IPS-18a (cell line): Measurements from ENCODE around the gene SNRPD3.

Experiments
- H3K27ac ChIP-seq: one replicate; pipeline ENCODE4 v1.5.1; 2013; ENCODE audit warnings: low read length
- H3K27me3 ChIP-seq: one replicate; pipeline ENCODE4 v1.6.1; 2013; ENCODE audit warnings: mild to moderate bottlenecking, low read length; ENCODE audit not compliant: control insufficient read depth, insufficient read depth
- H3K36me3 ChIP-seq: one replicate; pipeline ENCODE4 v1.6.1; 2013; ENCODE audit warnings: low read depth, low read length; ENCODE audit not compliant: control insufficient read depth
- H3K4me1 ChIP-seq: one replicate; pipeline ENCODE4 v1.6.1; 2013; ENCODE audit warnings: low read depth, low read length; ENCODE audit not compliant: control insufficient read depth
- H3K4me3 ChIP-seq: one replicate; pipeline ENCODE4 v1.5.1; 2013; ENCODE audit warnings: low read length
- H3K9ac ChIP-seq: one replicate; pipeline ENCODE4 v1.6.1; 2013; ENCODE audit warnings: mild to moderate bottlenecking, low read length, moderate library complexity
- H3K9me3 ChIP-seq: one replicate; pipeline ENCODE4 v1.6.1; 2013; ENCODE audit warnings: low read depth, low read length; ENCODE audit not compliant: control insufficient read depth

The SNRPD3 gene

GRCh38 chr22:24554313-24555164, 1.3 kb upstream of the SNRPD3 start, which contains the start of gene GUCD1:
TSS of gene GUCD1 (minus strand) at chr22:24555138. CDS start at chr22:24554991, 147 bp downstream.
- H3K4me3 ChIP-seq: peak within 1 kb of the TSS; percentile 93

GRCh38 chr22:24559471-24559870, 3.7 kb downstream of the SNRPD3 start:
- Histone ChIP-seq H3K27ac (no peak overlapping the region), H3K27me3 (no peaks in the 10 kb centered on the region), H3K9me3 (no peaks in the 10 kb centered on the region), H3K4me1 (peaks cover 6% of the 10 kb centered on the region), H3K4me3 (no peak overlapping the region), H3K9ac (no peak overlapping the region), H3K36me3 (peaks cover 57% of the 10 kb centered on the region)

More at GRCh38 chr22:24554313-24555164, 1.3 kb upstream of the SNRPD3 start, which contains the start of gene GUCD1:
- H3K27ac ChIP-seq: peak within 1 kb of the TSS; percentile 92
- H3K36me3 ChIP-seq: peaks cover 28% of the 10 kb centered on the region
- H3K4me1 ChIP-seq: peaks cover 13% of the 10 kb centered on the region
- H3K27me3 ChIP-seq: no peaks in the 10 kb centered on the region
- H3K9ac ChIP-seq: peak within 1 kb of the TSS; percentile 97
- H3K9me3 ChIP-seq: no peaks in the 10 kb centered on the region

- no peak overlapping the region for H3K27ac ChIP-seq
- no peaks in the 10 kb centered on the region for H3K9me3 ChIP-seq
- no peak overlapping the region for H3K9ac ChIP-seq
- no peak overlapping the region for H3K4me3 ChIP-seq
- no peaks in the 10 kb centered on the region for H3K4me1 ChIP-seq
- H3K36me3 ChIP-seq: peaks cover 68% of the 10 kb centered on the region
- no peaks in the 10 kb centered on the region for H3K27me3 ChIP-seq
These were observed 7.4 kb downstream of the SNRPD3 start for GRCh38 chr22:24563246-24563645.

GRCh38 chr22:24564376-24565058, 8.7 kb downstream of the SNRPD3 start:
- Histone ChIP-seq H3K36me3 (peaks cover 63% of the 10 kb centered on the region), H3K9ac (no peak overlapping the region)

GRCh38 chr22:24565077-24565476, 9.3 kb downstream of the SNRPD3 start:
- H3K9me3 ChIP-seq: no peaks in the 10 kb centered on the region
- peaks cover 65% of the 10 kb centered on the region for H3K36me3 ChIP-seq
- no peaks in the 10 kb centered on the region for H3K4me1 ChIP-seq
- no peaks in the 10 kb centered on the region for H3K27me3 ChIP-seq
- no peak overlapping the region for H3K27ac ChIP-seq
- no peak overlapping the region for H3K4me3 ChIP-seq
- H3K9ac ChIP-seq: no peak overlapping the region

More at GRCh38 chr22:24564376-24565058, 8.7 kb downstream of the SNRPD3 start:
- Histone ChIP-seq H3K9me3 (no peaks in the 10 kb centered on the region), H3K27ac (no peak overlapping the region), H3K4me3 (no peak overlapping the region), H3K4me1 (no peaks in the 10 kb centered on the region), H3K27me3 (no peaks in the 10 kb centered on the region)

GRCh38 chr22:24566899-24567511, 11.2 kb downstream of the SNRPD3 start:
- no peaks in the 10 kb centered on the region for H3K9me3 ChIP-seq
- H3K4me3 ChIP-seq: no peak overlapping the region
- H3K9ac ChIP-seq: no peak overlapping the region
- peaks cover 71% of the 10 kb centered on the region for H3K36me3 ChIP-seq
- no peaks in the 10 kb centered on the region for H3K27me3 ChIP-seq
- no peak overlapping the region for H3K27ac ChIP-seq
- no peaks in the 10 kb centered on the region for H3K4me1 ChIP-seq

GRCh38 chr22:24567668-24568067, 11.9 kb downstream of the SNRPD3 start:
- no peaks in the 10 kb centered on the region for H3K27me3 ChIP-seq
- H3K9ac ChIP-seq: no peak overlapping the region
- H3K9me3 ChIP-seq: no peaks in the 10 kb centered on the region
- peaks cover 74% of the 10 kb centered on the region for H3K36me3 ChIP-seq
- H3K27ac ChIP-seq: no peak overlapping the region
- H3K4me1 ChIP-seq: no peaks in the 10 kb centered on the region
- H3K4me3 ChIP-seq: no peak overlapping the region

- Histone ChIP-seq H3K27me3 (no peaks in the 10 kb centered on the region), H3K36me3 (peaks cover 60% of the 10 kb centered on the region), H3K27ac (no peak overlapping the region), H3K4me3 (no peak overlapping the region), H3K9ac (no peak overlapping the region), H3K4me1 (no peaks in the 10 kb centered on the region), H3K9me3 (no peaks in the 10 kb centered on the region)
These were observed 15.5 kb downstream of the SNRPD3 start for GRCh38 chr22:24571266-24571665.

GRCh38 chr22:24576778-24577177, 21.0 kb downstream of the SNRPD3 start:
- Histone ChIP-seq H3K9ac (no peak overlapping the region), H3K9me3 (no peaks in the 10 kb centered on the region), H3K4me1 (no peaks in the 10 kb centered on the region), H3K27ac (no peak overlapping the region), H3K27me3 (no peaks in the 10 kb centered on the region), H3K36me3 (peaks cover 25% of the 10 kb centered on the region), H3K4me3 (no peak overlapping the region)

GRCh38 chr22:24578355-24579257, 22.8 kb downstream of the SNRPD3 start:
- no peak overlapping the region for H3K27ac ChIP-seq
- H3K4me1 ChIP-seq: no peaks in the 10 kb centered on the region
- peaks cover 8% of the 10 kb centered on the region for H3K36me3 ChIP-seq
- H3K9me3 ChIP-seq: no peaks in the 10 kb centered on the region
- no peak overlapping the region for H3K4me3 ChIP-seq
- H3K9ac ChIP-seq: no peak overlapping the region
- H3K27me3 ChIP-seq: no peaks in the 10 kb centered on the region

GRCh38 chr22:24579258-24579601, 23.4 kb downstream of the SNRPD3 start:
- Histone ChIP-seq H3K27me3 (no peaks in the 10 kb centered on the region), H3K36me3 (peaks cover 2% of the 10 kb centered on the region), H3K4me1 (no peaks in the 10 kb centered on the region), H3K27ac (no peak overlapping the region), H3K9ac (no peak overlapping the region), H3K9me3 (no peaks in the 10 kb centered on the region), H3K4me3 (no peak overlapping the region)
